GM18520 (cell line): ENCODE data around the gene ADCY1.

Experiments used
- ATAC-seq: cut with Tn5 transposase; IDR thresholded peaks from one replicate; pipeline ENCODE4 v1.9.1; 2021; ENCODE audit not compliant: unreplicated experiment

The ADCY1 gene

GRCh38 chr7:45689011-45689796 is 115.0 kb downstream of the ADCY1 start:
- no peak for ATAC-seq

DNA sequence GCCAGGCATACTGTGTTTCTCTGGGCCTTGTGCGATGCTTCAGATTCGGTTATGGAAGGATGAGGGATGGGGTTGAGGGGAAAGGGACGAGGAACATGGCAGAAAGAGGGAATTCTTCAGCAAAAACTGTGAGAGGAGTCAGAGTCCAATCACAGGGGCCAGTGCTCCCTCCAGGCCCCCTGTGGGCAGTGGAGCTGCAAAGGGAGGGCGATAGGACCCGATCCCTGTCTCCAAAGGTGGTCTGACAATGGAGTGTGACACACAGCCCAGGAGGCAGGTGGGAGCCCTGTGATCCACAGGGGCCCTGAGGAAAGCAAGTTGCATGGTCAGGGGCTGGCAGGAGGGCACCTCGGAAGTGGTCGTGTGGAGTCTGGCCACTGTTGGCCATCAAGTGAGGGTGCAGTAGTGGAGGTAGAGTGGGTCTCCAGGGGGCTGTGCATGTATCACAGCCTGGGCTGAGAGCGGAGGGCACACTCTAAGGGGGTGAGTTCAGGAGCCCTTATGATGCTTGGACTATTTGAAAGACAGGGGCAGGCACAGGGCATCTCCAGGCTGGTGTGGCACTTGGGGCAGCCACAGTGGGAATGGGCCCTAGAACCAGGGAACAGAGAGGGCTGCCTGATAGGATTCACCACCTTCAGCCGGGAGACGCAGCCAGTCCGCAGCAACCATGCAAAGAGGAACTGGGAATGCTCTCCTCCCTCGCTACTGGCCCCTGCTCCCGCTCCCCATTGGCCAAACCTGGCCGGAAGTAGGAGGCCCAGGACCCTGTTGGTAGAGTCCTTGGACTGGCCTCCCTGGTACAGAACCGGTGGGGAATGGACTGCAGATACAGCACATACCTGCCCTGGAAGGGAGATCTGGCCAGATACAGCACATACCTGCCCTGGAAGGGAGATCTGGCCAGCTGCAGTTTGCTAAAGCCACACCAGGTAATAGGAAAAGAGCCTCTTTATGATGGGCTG is 115.9 kb downstream of the ADCY1 start:
- ATAC-seq, result no peak

- no peak for ATAC-seq
These were observed 116.6 kb downstream of the ADCY1 start for GRCh38 chr7:45690762-45691150.

- no peak for ATAC-seq
These were observed 117.0 kb downstream of the ADCY1 start for GRCh38 chr7:45691155-45691656.

DNA sequence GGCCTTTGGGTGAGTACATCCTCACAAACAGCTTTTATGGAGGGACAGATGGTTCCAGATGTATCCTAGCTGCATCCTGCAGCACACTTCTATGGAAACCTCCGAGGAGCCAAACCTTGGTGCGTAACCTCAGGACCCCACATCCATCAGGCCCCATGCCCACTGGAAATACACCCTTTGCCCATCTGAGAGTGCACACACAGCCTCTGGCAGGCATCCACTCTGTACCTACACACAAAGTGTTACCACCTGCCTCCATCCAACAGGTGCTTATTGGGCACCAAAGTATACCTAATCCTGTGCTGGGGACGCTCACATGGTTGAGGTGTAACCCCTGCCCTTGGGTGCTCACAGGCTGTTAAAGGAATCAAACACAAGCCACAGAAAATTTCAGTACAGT is 117.9 kb downstream of the ADCY1 start:
- no peak for ATAC-seq

- no peak for ATAC-seq
These were observed 121.3 kb downstream of the ADCY1 start for GRCh38 chr7:45695249-45695995.

- ATAC-seq, result no peak
These were observed 122.3 kb downstream of the ADCY1 start for GRCh38 chr7:45696476-45696875.

GRCh38 chr7:45697576-45698136 is 123.5 kb downstream of the ADCY1 start:
- ATAC-seq, result no peak

DNA sequence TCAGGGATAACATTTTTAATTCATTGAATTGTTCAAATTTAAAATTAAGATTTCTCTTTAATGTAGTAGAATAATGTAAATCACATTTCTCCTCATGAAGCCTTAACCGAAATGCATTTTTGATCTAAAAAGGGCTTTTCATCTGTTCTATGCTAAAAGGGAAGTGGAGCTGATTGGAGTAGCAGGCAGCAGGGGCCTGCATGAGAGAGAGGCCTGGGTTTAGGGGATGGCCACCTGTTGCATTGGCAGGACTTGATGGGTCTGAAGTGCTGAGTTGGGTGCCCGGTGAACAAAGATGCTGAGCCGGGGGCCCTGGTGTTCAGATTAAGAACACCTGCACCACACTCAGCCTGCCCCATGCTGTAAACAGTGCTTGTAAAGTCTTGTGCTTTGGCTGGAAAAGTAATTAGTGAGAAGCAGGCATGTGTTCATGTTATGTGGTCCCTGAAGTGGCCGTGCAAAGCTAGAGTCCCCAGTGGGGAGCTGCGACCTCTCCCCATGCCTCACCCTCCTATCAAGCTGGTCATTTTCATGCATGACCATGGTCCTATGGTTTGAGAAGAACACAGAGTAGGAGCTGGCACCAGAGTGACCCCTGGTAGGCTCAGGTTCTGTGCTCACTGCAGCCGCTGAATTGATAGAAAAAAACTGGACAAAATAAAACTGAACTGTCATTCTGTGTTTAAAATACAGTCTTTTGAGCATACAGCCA is 124.3 kb downstream of the ADCY1 start:
- ATAC-seq, result no peak

- no peak for ATAC-seq
These were observed 124.8 kb downstream of the ADCY1 start for GRCh38 chr7:45699015-45699309.

DNA sequence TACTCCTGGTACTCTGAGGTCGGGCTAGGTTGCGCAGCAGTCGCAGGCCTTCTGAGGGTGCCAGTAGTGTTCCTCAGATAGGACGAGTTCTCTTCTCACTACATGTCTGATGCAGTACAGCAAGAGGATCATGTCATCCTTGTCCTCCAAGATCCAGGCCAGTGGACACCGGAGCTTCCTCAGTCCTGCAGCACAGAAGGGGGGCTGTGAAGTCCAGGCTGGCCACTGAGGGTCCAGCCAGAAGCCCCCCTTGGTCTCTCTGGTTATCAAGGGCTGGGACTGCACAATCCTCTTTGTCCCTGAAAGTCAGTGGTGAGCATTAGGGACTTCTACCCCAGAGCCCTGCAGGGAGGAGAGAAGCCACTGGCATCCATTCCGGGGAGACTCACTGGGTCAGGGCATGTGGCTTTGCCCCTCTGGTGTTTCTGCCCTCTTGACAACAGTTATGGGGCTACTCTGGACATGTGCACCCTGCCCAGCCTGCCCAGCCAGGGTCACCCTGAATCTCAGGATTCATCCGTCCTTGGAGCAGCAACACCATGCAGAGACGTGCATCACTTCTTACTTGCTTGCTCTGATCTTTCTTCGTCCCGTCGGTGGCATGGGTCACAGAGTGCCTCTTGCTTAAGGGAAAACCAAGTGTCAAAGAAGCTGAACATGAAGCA is 125.7 kb downstream of the ADCY1 start:
- ATAC-seq, result no peak

GRCh38 chr7:45700556-45700955 is 126.4 kb downstream of the ADCY1 start:
- no peak for ATAC-seq

DNA sequence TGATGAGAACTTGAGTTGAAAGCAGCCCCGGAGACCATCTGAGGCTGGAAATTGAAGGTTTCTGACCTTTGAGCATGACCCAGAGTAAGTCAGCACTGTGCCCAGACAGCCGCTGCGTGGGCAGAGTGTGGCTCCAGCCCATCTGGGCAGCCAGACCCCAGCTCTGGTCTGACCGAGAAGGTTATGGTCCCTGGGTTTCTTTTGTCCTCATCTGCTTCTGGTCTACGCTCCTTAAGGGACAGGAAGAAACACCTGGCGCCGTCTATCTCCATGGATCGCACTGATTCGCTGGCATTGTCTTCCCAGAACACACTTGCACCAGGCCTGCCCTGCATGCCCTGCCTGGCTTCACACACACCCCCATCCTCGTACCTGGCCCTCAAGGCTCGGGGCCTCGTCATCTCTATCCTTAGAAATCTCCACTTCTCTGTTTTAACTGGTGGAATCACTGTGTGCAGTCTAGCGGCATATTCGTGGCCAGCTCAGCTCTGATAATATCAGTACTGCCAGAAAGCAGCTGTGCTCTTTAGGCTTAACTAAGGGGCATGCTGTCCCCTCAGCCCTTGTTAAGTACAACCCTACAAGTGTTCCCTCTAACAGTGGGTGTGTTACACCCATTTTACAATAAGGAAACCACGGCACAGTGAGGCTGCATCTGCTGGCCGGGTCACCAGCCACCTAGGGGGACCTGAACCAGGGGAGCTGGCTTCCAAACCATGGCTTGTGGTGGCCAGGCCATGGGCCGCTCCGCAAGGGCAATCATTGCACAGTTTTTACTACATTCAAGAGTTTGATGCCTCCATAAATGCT is 127.7 kb downstream of the ADCY1 start:
- no peak for ATAC-seq

- no peak for ATAC-seq
These were observed 128.6 kb downstream of the ADCY1 start for GRCh38 chr7:45702751-45703150.

DNA sequence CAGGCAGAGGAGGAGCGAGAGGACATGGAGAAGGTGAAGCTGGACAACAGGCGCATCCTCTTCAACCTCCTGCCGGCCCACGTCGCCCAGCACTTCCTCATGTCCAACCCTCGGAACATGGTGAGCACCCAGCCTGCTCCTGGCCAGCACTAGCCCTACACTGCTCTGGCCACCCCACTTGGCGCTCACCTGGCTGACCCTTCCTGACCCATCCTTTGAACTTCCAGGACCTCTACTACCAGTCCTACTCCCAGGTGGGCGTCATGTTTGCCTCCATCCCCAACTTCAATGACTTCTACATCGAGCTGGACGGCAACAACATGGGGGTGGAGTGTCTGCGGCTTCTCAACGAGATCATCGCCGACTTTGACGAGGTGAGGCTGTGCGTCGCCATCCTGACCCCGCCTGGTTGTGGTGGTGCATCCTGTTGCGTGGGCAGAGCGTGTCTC is 129.2 kb downstream of the ADCY1 start:
- ATAC-seq, result no peak

- ATAC-seq, result no peak
These were observed 129.9 kb downstream of the ADCY1 start for GRCh38 chr7:45703911-45704682.

- ATAC-seq, result no peak
These were observed 130.5 kb downstream of the ADCY1 start for GRCh38 chr7:45704683-45705016.
